GM20000 (cell line): Measurements from ENCODE around the gene TRABD2A.

Experiments
- DNase-seq: peaks from one replicate; pipeline ENCODE4 v3.0.0; 2012; ENCODE audit warnings: low spot score
- CTCF ChIP-seq: IDR thresholded peaks from 2 replicates; pipeline ENCODE4 v1.5.1; 2012; ENCODE audit warnings: mild to moderate bottlenecking, control low read depth; ENCODE audit errors: extremely low read depth, missing control alignments

TRABD2A gene

DNA sequence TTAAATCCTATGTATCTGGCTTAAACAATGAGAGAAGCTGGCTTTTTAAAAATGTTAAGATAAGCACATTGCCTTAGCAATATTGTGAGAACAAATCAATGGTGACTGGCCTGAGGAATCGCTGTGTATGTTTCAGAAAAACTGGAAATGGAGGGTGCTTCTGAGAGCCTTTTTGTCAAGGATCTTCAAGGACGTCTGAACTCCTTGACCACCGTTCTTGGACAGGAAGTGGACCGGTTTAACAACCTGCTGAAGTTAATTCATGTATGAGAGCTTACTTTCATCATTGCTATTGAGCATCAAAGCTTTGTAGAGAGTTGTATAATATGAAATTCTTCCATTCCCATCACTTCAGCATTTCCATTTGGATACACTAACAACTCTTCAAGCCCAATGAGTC lies 72.6 kb downstream of the TRABD2A start:
- no peak for TF ChIP-seq CTCF
- DNase-seq, result no peak

DNA sequence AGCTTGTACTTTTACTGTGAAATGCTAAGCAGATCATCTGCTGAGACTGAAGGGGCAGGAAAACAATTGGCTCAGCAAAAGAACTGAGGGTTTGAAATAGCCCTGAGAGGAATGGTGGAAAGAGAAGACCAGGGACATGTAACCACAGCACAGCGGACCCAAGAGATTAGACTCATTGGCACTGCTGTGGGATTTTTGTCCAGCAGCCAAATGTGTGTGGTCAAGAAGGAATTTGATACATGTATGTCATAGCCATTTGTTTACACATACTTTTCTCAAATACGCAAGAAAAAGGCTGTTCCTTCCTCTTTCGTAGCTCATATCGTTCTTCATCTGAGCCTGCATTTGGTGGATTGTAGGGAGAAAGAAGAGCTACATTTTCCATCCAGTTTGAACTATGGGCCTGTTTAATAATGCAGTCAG lies 73.8 kb downstream of the TRABD2A start:
- no peak for DNase-seq
- no peak for TF ChIP-seq CTCF

GRCh38 chr2:84805250-84805958 lies 75.5 kb downstream of the TRABD2A start:
- TF ChIP-seq CTCF, result no peak
- DNase-seq, result no peak

DNA sequence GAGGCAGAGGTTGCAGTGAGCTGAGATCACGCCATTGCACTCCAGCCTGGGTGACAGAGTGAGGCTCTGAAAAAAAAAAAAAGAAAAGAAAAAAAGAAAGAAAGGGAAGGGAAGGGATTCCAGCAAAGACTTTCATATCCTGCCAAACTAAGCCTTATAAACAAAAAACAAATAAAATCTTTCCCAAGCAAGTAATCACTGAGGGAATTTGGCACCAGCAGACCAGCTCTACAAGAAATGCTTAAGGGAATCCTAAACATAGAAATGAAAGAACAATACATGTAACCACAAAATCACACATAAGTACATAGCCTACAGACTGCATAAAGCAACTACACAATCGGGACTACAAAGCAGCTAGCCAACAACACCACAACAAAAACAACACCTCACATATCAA lies 79.1 kb downstream of the TRABD2A start:
- no peak for TF ChIP-seq CTCF
- DNase-seq, result no peak

DNA sequence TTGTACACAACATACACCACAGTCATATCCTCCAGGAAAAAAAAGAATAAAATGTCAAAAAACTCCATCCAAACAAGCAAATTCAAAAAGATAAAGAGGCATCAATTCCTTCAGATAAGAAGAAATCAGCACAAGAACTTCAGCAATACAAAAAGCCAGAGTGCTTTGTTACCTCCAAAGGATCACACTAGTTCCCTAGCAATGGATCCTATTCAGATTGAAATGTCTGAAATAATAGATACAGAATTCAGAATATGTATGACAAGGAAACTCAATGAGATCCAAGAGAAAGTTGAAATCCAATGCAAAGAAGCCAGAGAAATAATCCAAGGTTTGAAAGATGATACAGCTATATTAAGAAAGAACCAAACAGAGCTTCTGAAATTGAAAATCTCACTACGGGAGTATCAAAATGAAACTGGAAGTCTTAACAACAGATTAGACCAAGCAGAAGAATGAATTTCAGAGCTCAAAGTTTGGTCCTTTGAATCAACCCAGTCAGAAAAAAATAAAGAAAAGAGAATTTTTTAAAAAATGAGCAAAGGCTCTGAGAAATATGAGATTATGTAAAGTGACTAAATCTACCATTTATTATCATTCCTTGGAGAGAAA lies 80.6 kb downstream of the TRABD2A start:
- no peak for DNase-seq
- no peak for TF ChIP-seq CTCF

DNA sequence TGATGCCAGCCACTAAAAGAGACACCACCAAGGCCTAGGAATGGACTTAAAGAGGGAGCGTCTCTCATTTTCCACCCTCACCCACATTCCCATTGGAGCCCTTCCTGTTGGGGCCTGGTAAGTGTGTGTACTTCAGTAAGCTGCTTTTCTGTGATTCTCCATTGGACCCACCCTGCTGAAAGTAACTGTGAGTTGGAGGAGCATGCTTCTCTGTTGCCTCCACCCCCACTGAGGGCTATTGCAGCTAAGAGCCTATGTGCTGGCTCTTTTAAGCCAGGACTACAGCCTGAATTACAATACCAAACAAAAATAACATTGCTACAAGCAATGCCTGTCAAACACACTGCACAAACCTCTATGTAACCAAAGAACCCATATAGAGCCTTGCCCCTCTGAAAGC lies 81.1 kb downstream of the TRABD2A start:
- no peak for TF ChIP-seq CTCF
- DNase-seq, result no peak

DNA sequence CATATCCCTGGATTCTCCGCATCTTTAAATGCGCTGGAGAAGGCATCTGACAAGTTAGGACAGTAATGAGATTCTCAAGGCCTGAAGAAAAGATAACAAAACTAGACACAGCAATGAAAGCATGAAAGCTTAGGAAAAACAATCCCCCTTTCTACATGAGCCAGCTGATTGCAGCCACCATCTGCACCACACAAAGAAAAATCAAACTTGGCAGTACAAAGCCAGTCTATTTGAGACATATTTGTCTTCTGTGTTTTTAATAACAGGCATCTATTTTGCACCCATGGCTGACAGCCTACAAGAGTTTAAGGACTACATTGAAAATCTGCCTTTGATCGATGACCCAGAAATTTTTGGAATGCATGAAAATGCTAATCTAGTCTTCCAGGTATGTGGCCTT lies 83.6 kb downstream of the TRABD2A start:
- no peak for DNase-seq
- TF ChIP-seq CTCF, result no peak
